GM23248 (cell line): ENCODE data around the gene EID2B.

Experiments used
- EZH2 ChIP-seq: fragments of 200-600 bp; sonication (generic); IDR thresholded peaks from 2 replicates; pipeline ENCODE4 v1.6.1; 2018; ENCODE audit warnings: antibody characterized with exemption, mild to moderate bottlenecking; ENCODE audit not compliant: insufficient read depth, poor library complexity, severe bottlenecking
- EZH2phosphoT487 ChIP-seq: fragments of 200-600 bp; sonication (generic); IDR thresholded peaks from 2 replicates; pipeline ENCODE4 v1.6.1; 2018; ENCODE audit warnings: antibody characterized with exemption, moderate library complexity, mild to moderate bottlenecking, low read depth; ENCODE audit not compliant: insufficient read depth

DNA sequence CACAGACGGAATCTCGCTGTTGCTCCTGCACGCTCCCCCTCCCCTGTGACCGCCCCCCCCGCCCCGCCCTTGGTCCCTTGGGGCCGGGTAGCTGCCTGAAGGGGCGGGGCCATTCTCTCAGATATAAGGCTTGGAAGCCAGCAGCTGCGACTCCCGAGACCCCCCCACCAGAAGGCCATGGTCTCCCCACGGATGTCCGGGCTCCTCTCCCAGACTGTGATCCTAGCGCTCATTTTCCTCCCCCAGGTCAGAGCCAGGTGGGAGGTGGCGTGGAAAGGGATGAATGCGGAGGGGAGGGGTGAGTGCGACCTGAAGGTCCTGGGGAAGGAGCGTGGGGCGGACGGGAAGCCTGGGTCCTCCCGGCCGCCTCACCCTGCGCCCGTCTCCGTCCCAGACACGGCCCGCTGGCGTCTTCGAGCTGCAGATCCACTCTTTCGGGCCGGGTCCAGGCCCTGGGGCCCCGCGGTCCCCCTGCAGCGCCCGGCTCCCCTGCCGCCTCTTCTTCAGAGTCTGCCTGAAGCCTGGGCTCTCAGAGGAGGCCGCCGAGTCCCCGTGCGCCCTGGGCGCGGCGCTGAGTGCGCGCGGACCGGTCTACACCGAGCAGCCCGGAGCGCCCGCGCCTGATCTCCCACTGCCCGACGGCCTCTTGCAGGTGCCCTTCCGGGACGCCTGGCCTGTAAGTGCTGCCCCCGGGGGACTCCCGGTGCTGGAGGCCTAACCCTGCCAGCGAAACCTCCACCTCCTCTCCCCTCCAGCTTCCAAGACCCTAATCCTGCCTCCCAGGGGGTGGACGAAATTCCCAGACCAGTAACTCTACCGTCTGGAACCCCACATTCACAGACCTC, 33.6 kb downstream of the EID2B start, which contains the start of gene DLL3:
- TF ChIP-seq EZH2phosphoT487 (no peak), EZH2 (no peak)
